Peyer's patch (tissue), 4 donors: Measurements from ENCODE around the gene GLIS1.

Experiments
- CTCF ChIP-seq, 6 experiments: fragments of 450-650 bp in 4 of 6; fragments of 200-600 bp in 2 of 6; sonication (generic) in 1 of 6; IDR thresholded peaks; one replicate each; pipeline ENCODE4 v1.5.1; 2017 to 2019; ENCODE audit warnings: antibody characterized with exemption in 6 of 6, mild to moderate bottlenecking in 3 of 6, moderate library complexity in 1 of 6
- POLR2A ChIP-seq, 2 donors: fragments of 450-650 bp; IDR thresholded peaks; one replicate each; pipeline ENCODE4 v1.5.1; 2017; ENCODE audit warnings: antibody characterized with exemption in 2 of 2, mild to moderate bottlenecking in 2 of 2, moderate library complexity in 2 of 2

- TF ChIP-seq POLR2A (IDR thresholded peaks at IDR 0.05): no peak
- TF ChIP-seq CTCF (IDR thresholded peaks at IDR 0.05): no peak
Observed at GRCh38 chr1:53704804-53705445, 34.0 kb downstream of the GLIS1 start.
